22Rv1 (cell line): ENCODE data around the gene NCOA1.

ENCODE experiments used
- CTCF ChIP-seq: fragments of 450-650 bp; IDR thresholded peaks from 2 replicates; pipeline ENCODE4 v1.5.1; 2017; ENCODE audit warnings: mild to moderate bottlenecking
- ZFX ChIP-seq: fragments of 450-650 bp; IDR thresholded peaks from 2 replicates; pipeline ENCODE4 v1.6.1; 2017; ENCODE audit warnings: antibody characterized with exemption, borderline replicate concordance

GRCh38 chr2:24711865-24712264, 220.8 kb downstream of the NCOA1 start:
- TF ChIP-seq CTCF = no peak
- no peak for TF ChIP-seq ZFX
